Mesothelial cell of epicardium (in vitro differentiated cells): ENCODE data around the gene SPZ1. TPM values are rescaled to one million over a fixed set of nuclear protein-coding genes. Genes with fewer than 3 reads are reported as not detected.

Experiments
- DNase-seq, 2 experiments: peaks; one replicate each; pipeline ENCODE4 v3.0.0; 2021; ENCODE audit warnings: low spot score in 2 of 2; ENCODE audit not compliant: unreplicated experiment in 2 of 2
- H3K27ac Mint-ChIP-seq: 2 replicates; pipeline ENCODE4 v1.8.0; 2021; ENCODE audit warnings: mixed read lengths
- H3K27me3 Mint-ChIP-seq: 2 replicates; pipeline ENCODE4 v1.8.0; 2021; ENCODE audit warnings: low read depth, mixed read lengths
- H3K36me3 Mint-ChIP-seq: 2 replicates; pipeline ENCODE4 v1.8.0; 2021; ENCODE audit warnings: mixed read lengths
- H3K4me1 Mint-ChIP-seq: 2 replicates; pipeline ENCODE4 v1.8.0; 2021; ENCODE audit warnings: mixed read lengths
- H3K4me3 Mint-ChIP-seq: 2 replicates; pipeline ENCODE4 v1.8.0; 2021; ENCODE audit warnings: mild to moderate bottlenecking, moderate library complexity, mixed read lengths
- H3K9me3 Mint-ChIP-seq: 2 replicates; pipeline ENCODE4 v1.8.0; 2021; ENCODE audit warnings: mixed read lengths
- CTCF ChIP-seq: fragments of 200-600 bp; sonication (generic); IDR thresholded peaks from one replicate; pipeline ENCODE4 v1.5.0; 2021; ENCODE audit warnings: antibody characterized with exemption; ENCODE audit not compliant: unreplicated experiment
- total RNA-seq: library from RNA; stranded (reverse); gene quantifications from 3 replicates; pipeline ENCODE4 v1.2.1, GENCODE V29; 2021

The SPZ1 gene
- total RNA-seq, 1 donor from 2014 or later, result not detected

GRCh38 chr5:80283360-80283759, 36.4 kb upstream of the SPZ1 start:
- H3K27me3 Mint-ChIP-seq, result no peaks in the 10 kb centered on the region
- DNase-seq, result no peak
- no peak overlapping the region for H3K27ac Mint-ChIP-seq
- peaks cover 9% of the 10 kb centered on the region for H3K9me3 Mint-ChIP-seq
- TF ChIP-seq CTCF, result no peak
- no peak overlapping the region for H3K4me3 Mint-ChIP-seq
- no peaks in the 10 kb centered on the region for H3K36me3 Mint-ChIP-seq
- peaks cover 2% of the 10 kb centered on the region for H3K4me1 Mint-ChIP-seq

DNA sequence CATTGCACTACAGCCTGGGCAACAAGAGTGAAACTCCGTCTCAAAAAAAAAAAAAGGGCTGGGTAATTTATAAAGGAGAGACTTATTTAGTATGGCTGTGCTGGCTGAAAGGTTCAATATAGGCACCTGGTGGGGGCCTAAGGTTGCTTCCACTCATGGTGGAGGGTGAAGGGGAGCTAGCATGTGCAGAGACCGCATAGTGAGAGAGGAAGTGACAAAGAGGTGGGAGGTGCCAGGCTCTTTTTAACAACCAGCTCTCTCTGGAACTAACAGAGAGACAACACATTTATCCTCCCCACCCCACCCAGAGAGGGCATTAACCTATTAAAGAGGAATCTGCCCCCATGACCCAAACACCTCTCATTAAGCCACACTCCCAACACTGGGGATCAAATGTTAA, 35.1 kb upstream of the SPZ1 start:
- no peak for DNase-seq
- H3K36me3 Mint-ChIP-seq, result no peaks in the 10 kb centered on the region

GRCh38 chr5:80288177-80288576, 31.6 kb upstream of the SPZ1 start:
- DNase-seq, result no peak
- H3K27me3 Mint-ChIP-seq, result no peaks in the 10 kb centered on the region

More for the DNA sequence above, 35.1 kb upstream of the SPZ1 start:
- Mint-ChIP-seq H3K4me3 (no peak overlapping the region), H3K4me1 (no peaks in the 10 kb centered on the region), H3K27me3 (no peaks in the 10 kb centered on the region), H3K27ac (no peak overlapping the region), H3K9me3 (peaks cover 9% of the 10 kb centered on the region)
- TF ChIP-seq CTCF, result no peak

GRCh38 chr5:80289320-80289719, 30.5 kb upstream of the SPZ1 start:
- Mint-ChIP-seq H3K36me3 (no peaks in the 10 kb centered on the region), H3K4me3 (no peak overlapping the region), H3K27me3 (no peaks in the 10 kb centered on the region), H3K27ac (no peak overlapping the region), H3K4me1 (no peaks in the 10 kb centered on the region), H3K9me3 (peaks cover 8% of the 10 kb centered on the region)
- no peak for DNase-seq
- no peak for TF ChIP-seq CTCF

More at GRCh38 chr5:80288177-80288576, 31.6 kb upstream of the SPZ1 start:
- no peaks in the 10 kb centered on the region for H3K36me3 Mint-ChIP-seq
- H3K27ac Mint-ChIP-seq, result no peak overlapping the region
- H3K4me1 Mint-ChIP-seq, result no peaks in the 10 kb centered on the region
- peaks cover 10% of the 10 kb centered on the region for H3K9me3 Mint-ChIP-seq
- no peak overlapping the region for H3K4me3 Mint-ChIP-seq
- TF ChIP-seq CTCF, result no peak

DNA sequence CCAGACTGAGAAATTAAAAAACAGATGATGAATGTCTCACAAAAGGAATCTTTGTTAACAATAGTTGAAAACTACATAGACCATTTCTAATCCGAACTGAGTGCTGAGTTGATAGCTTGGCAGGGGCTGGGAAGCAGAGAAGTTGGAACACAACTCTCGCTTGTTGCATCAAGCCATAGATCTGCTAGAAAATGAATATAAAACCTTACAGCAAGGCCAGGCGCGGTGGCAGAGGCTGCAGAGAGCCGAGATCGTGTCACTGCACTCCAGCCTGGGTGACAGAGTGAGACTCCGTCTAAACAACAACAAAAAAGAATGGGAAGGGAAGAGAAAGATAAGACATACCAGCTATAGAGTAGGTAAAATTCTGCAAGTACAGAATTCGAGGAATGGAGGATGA, 28.0 kb upstream of the SPZ1 start:
- Mint-ChIP-seq H3K4me3 (no peak overlapping the region), H3K27ac (no peak overlapping the region), H3K27me3 (no peaks in the 10 kb centered on the region), H3K4me1 (peaks cover 3% of the 10 kb centered on the region), H3K36me3 (no peaks in the 10 kb centered on the region), H3K9me3 (peaks cover 8% of the 10 kb centered on the region)
- no peak for TF ChIP-seq CTCF
- DNase-seq, result no peak

DNA sequence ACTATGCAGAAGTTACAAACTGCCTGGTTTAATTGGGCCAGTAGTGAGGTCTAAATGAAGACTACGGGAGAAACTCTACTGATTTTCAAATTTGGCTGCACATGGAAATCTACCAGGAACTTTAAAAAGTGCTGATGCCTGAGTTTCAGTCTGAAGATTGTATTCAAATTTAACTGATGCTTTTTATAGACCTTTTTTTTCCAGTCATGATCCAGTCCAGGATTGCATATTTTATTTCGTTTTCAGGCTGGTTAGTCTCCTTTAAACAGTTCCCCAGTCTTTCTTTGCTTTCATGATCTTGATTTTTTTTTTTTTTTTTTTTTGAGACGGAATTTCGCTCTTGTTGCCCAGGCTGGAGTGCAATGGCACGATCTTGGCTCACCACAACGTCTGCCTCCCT, 23.7 kb upstream of the SPZ1 start:
- H3K4me3 Mint-ChIP-seq, result no peak overlapping the region
- H3K36me3 Mint-ChIP-seq, result no peaks in the 10 kb centered on the region
- peaks cover 3% of the 10 kb centered on the region for H3K4me1 Mint-ChIP-seq
- DNase-seq, result no peak
- TF ChIP-seq CTCF, result no peak
- H3K9me3 Mint-ChIP-seq, result peaks cover 8% of the 10 kb centered on the region
- no peak overlapping the region for H3K27ac Mint-ChIP-seq
- no peaks in the 10 kb centered on the region for H3K27me3 Mint-ChIP-seq
